HepG2 (cell line): ENCODE data around the gene UTP3. TPM values are rescaled to one million over a fixed set of nuclear protein-coding genes. Genes with fewer than 3 reads are reported as not detected.

Experiments used
- ARNT2 ChIP-seq: sonication (generic); formaldehyde crosslinking; IDR thresholded peaks from 2 replicates; pipeline ENCODE4 v1.8.0; 2022; ENCODE audit warnings: mild to moderate bottlenecking, low read depth, missing genetic modification reagents, moderate library complexity
- IRX3 ChIP-seq: sonication (generic); formaldehyde crosslinking; IDR thresholded peaks from 2 replicates; pipeline ENCODE4 v1.8.1; 2023; ENCODE audit warnings: mild to moderate bottlenecking, low read depth, missing genetic modification reagents, borderline replicate concordance
- JDP2 ChIP-seq: sonication (generic); formaldehyde crosslinking; IDR thresholded peaks from 2 replicates; pipeline ENCODE4 v1.8.1; 2022; ENCODE audit warnings: missing genetic modification reagents, borderline replicate concordance
- MZF1 ChIP-seq: sonication (generic); formaldehyde crosslinking; IDR thresholded peaks from 2 replicates; pipeline ENCODE4 v1.8.1; 2023; ENCODE audit warnings: mild to moderate bottlenecking, missing genetic modification reagents, borderline replicate concordance
- PHF21A ChIP-seq: sonication (generic); formaldehyde crosslinking; IDR thresholded peaks from 2 replicates; pipeline ENCODE4 v1.5.0; 2020; ENCODE audit warnings: mild to moderate bottlenecking, missing genetic modification reagents
- SKI ChIP-seq: fragments of 450-650 bp; IDR thresholded peaks from one replicate; pipeline ENCODE4 v1.6.1; 2018; ENCODE audit warnings: mild to moderate bottlenecking; ENCODE audit not compliant: partially characterized antibody
- ZNF224 ChIP-seq: sonication (generic); formaldehyde crosslinking; IDR thresholded peaks from 2 replicates; pipeline ENCODE4 v1.5.0; 2020; ENCODE audit warnings: mild to moderate bottlenecking, missing genetic modification reagents
- polyA plus RNA-seq, 8 experiments: library from polyadenylated mRNA; depleted of rRNA in 3 of 8; stranded (reverse) in 7 of 8; unstranded in 1 of 8; fragments of >200 nt; fragmentation: Illumina TruSeq in 4 of 8; extraction: Trizol in 4 of 8; gene quantifications; 2 replicates each; pipeline versions ENCODE4 v1.2.1 to v1.2.3, GENCODE V29; 2011 to 2016; ENCODE audit warnings: low read depth in 4 of 8, missing spikeins in 1 of 8, mixed read lengths in 1 of 8; ENCODE audit not compliant: insufficient read depth in 1 of 8
- total RNA-seq, 5 experiments: library from RNA; depleted of rRNA; stranded (reverse); fragments of >200 nt; fragmentation: Illumina TruSeq; extraction: Trizol; gene quantifications; 2 replicates each; pipeline ENCODE4 v1.2.3, GENCODE V29; 2016; ENCODE audit warnings: low read depth in 1 of 5
- TF ChIP-seq, protein P1 (sequence below): fragments of 450-650 bp; IDR thresholded peaks from 2 replicates; pipeline ENCODE4 v1.6.1; 2017
- TF ChIP-seq, protein P2 (sequence below): sonication (generic); formaldehyde crosslinking; IDR thresholded peaks from 2 replicates; pipeline ENCODE4 v1.4.0; 2020; ENCODE audit warnings: missing genetic modification reagents
- TF ChIP-seq, protein P3 (sequence below): sonication (generic); formaldehyde crosslinking; IDR thresholded peaks from 2 replicates; pipeline ENCODE4 v1.5.0; 2020; ENCODE audit warnings: mild to moderate bottlenecking, missing genetic modification reagents, borderline replicate concordance
- TF ChIP-seq, protein P4 (sequence below): sonication (generic); formaldehyde crosslinking; IDR thresholded peaks from 2 replicates; pipeline ENCODE4 v1.5.1; 2020; ENCODE audit warnings: missing genetic modification reagents, mild to moderate bottlenecking, borderline replicate concordance

UTP3 gene
- total and polyA plus RNA-seq, 2 of the 13 experiments (the other 11 are each of a cell fraction or from before 2014, with no cell fraction given): 6.9 to 19.5 TPM

DNA sequence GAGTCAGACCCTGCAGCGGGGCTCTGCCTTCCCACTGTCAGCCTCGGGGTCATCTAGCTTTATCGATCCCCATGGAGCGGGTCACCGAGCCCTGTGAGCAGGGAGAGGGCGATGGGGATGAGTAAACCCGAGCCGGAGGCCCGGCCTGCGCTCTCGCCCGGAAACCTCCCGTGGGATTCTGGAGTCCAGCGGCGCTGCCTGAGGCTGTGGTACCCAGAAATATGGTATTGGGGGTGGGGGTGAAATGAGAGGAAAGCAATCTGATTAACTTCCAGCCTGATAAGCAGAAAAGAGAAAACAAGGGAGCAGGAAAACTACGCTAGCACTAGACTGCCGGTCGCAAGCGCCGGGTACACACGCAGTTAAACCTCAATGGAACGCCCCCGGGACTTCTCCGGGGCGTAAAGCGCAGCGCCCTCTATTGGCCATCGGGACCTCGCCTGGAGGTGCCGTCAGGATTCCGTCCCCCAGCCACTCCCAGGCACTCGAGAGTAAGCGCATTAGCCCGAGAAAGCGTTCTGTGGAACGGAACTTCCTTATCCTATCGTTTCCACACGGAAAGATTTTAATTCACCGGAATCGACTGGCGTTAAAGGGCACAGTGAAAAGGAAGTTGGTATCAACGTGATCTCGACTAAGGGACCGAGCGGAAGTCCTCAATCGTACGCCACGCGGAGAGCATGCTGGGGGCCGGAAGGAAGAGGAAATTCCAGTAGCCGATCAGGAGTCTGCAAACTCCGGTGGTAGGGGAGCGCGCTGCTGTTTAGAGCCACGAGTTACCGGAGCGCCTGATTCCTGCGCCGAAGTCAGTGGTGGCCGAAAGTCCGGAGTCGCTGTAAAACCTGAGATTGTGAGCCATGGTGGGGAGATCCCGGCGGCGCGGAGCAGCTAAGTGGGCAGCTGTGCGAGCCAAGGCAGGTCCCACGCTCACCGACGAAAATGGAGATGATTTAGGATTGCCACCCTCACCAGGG lies at the start of gene UTP3 (continued):
- TF ChIP-seq IRX3 (CRISPR knock-in tag): peak; percentile 9; the same call in 1 of the 2 replicates
- peak; percentile 54; the same call in 1 of the 2 replicates for TF ChIP-seq ZNF224
- TF ChIP-seq, protein P1, sequence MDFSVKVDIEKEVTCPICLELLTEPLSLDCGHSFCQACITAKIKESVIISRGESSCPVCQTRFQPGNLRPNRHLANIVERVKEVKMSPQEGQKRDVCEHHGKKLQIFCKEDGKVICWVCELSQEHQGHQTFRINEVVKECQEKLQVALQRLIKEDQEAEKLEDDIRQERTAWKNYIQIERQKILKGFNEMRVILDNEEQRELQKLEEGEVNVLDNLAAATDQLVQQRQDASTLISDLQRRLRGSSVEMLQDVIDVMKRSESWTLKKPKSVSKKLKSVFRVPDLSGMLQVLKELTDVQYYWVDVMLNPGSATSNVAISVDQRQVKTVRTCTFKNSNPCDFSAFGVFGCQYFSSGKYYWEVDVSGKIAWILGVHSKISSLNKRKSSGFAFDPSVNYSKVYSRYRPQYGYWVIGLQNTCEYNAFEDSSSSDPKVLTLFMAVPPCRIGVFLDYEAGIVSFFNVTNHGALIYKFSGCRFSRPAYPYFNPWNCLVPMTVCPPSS: no peak
- TF ChIP-seq, protein P2, sequence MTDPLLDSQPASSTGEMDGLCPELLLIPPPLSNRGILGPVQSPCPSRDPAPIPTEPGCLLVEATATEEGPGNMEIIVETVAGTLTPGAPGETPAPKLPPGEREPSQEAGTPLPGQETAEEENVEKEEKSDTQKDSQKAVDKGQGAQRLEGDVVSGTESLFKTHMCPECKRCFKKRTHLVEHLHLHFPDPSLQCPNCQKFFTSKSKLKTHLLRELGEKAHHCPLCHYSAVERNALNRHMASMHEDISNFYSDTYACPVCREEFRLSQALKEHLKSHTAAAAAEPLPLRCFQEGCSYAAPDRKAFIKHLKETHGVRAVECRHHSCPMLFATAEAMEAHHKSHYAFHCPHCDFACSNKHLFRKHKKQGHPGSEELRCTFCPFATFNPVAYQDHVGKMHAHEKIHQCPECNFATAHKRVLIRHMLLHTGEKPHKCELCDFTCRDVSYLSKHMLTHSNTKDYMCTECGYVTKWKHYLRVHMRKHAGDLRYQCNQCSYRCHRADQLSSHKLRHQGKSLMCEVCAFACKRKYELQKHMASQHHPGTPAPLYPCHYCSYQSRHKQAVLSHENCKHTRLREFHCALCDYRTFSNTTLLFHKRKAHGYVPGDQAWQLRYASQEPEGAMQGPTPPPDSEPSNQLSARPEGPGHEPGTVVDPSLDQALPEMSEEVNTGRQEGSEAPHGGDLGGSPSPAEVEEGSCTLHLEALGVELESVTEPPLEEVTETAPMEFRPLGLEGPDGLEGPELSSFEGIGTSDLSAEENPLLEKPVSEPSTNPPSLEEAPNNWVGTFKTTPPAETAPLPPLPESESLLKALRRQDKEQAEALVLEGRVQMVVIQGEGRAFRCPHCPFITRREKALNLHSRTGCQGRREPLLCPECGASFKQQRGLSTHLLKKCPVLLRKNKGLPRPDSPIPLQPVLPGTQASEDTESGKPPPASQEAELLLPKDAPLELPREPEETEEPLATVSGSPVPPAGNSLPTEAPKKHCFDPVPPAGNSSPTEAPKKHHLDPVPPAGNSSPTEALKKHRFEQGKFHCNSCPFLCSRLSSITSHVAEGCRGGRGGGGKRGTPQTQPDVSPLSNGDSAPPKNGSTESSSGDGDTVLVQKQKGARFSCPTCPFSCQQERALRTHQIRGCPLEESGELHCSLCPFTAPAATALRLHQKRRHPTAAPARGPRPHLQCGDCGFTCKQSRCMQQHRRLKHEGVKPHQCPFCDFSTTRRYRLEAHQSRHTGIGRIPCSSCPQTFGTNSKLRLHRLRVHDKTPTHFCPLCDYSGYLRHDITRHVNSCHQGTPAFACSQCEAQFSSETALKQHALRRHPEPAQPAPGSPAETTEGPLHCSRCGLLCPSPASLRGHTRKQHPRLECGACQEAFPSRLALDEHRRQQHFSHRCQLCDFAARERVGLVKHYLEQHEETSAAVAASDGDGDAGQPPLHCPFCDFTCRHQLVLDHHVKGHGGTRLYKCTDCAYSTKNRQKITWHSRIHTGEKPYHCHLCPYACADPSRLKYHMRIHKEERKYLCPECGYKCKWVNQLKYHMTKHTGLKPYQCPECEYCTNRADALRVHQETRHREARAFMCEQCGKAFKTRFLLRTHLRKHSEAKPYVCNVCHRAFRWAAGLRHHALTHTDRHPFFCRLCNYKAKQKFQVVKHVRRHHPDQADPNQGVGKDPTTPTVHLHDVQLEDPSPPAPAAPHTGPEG (CRISPR knock-in tag): no peak; the same call in 1 of the 2 replicates
- TF ChIP-seq JDP2: no peak
- no peak for TF ChIP-seq MZF1 (CRISPR knock-in tag)
- TF ChIP-seq, protein P3, sequence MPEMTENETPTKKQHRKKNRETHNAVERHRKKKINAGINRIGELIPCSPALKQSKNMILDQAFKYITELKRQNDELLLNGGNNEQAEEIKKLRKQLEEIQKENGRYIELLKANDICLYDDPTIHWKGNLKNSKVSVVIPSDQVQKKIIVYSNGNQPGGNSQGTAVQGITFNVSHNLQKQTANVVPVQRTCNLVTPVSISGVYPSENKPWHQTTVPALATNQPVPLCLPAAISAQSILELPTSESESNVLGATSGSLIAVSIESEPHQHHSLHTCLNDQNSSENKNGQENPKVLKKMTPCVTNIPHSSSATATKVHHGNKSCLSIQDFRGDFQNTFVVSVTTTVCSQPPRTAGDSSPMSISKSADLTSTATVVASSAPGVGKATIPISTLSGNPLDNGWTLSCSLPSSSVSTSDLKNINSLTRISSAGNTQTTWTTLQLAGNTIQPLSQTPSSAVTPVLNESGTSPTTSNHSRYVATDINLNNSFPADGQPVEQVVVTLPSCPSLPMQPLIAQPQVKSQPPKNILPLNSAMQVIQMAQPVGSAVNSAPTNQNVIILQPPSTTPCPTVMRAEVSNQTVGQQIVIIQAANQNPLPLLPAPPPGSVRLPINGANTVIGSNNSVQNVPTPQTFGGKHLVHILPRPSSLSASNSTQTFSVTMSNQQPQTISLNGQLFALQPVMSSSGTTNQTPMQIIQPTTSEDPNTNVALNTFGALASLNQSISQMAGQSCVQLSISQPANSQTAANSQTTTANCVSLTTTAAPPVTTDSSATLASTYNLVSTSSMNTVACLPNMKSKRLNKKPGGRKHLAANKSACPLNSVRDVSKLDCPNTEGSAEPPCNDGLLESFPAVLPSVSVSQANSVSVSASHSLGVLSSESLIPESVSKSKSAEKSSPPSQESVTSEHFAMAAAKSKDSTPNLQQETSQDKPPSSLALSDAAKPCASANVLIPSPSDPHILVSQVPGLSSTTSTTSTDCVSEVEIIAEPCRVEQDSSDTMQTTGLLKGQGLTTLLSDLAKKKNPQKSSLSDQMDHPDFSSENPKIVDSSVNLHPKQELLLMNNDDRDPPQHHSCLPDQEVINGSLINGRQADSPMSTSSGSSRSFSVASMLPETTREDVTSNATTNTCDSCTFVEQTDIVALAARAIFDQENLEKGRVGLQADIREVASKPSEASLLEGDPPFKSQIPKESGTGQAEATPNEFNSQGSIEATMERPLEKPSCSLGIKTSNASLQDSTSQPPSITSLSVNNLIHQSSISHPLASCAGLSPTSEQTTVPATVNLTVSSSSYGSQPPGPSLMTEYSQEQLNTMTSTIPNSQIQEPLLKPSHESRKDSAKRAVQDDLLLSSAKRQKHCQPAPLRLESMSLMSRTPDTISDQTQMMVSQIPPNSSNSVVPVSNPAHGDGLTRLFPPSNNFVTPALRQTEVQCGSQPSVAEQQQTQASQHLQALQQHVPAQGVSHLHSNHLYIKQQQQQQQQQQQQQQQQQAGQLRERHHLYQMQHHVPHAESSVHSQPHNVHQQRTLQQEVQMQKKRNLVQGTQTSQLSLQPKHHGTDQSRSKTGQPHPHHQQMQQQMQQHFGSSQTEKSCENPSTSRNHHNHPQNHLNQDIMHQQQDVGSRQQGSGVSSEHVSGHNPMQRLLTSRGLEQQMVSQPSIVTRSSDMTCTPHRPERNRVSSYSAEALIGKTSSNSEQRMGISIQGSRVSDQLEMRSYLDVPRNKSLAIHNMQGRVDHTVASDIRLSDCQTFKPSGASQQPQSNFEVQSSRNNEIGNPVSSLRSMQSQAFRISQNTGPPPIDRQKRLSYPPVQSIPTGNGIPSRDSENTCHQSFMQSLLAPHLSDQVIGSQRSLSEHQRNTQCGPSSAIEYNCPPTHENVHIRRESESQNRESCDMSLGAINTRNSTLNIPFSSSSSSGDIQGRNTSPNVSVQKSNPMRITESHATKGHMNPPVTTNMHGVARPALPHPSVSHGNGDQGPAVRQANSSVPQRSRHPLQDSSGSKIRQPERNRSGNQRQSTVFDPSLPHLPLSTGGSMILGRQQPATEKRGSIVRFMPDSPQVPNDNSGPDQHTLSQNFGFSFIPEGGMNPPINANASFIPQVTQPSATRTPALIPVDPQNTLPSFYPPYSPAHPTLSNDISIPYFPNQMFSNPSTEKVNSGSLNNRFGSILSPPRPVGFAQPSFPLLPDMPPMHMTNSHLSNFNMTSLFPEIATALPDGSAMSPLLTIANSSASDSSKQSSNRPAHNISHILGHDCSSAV (CRISPR knock-in tag): no peak
- TF ChIP-seq PHF21A (CRISPR knock-in tag): peak; percentile 84
- TF ChIP-seq, protein P4, sequence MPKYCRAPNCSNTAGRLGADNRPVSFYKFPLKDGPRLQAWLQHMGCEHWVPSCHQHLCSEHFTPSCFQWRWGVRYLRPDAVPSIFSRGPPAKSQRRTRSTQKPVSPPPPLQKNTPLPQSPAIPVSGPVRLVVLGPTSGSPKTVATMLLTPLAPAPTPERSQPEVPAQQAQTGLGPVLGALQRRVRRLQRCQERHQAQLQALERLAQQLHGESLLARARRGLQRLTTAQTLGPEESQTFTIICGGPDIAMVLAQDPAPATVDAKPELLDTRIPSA (CRISPR knock-in tag): no peak; the same call in 1 of the 2 replicates
- TF ChIP-seq ARNT2 (CRISPR knock-in tag): peak; percentile 83
- peak; percentile 46 for TF ChIP-seq SKI
